ENCODE measurements around the gene PSME2.
"Not testable (repeated sequence)": the region's sequence is repeated elsewhere in the genome, so short reads cannot be mapped to it uniquely, and the experiment has no call there.

PSME2 gene

GRCh38 chr14:24108336-24108874 lies 38.0 kb downstream of the PSME2 start:
- H3K4me3 ChIP-seq (ENCODE audit: low read depth, low read length) = no peak overlapping the region
- no peak for TF ChIP-seq CTCF (IDR thresholded peaks at IDR 0.05; ENCODE audit: low read depth, low read length)

GRCh38 chr14:24106672-24107271 lies 39.6 kb downstream of the PSME2 start:
- no peak for TF ChIP-seq CTCF (IDR thresholded peaks at IDR 0.05; ENCODE audit: low read depth, low read length)

GRCh38 chr14:24105609-24106239 lies 40.7 kb downstream of the PSME2 start:
- H3K4me3 ChIP-seq (ENCODE audit: low read depth, low read length) = not testable (repeated sequence)

More at GRCh38 chr14:24106672-24107271, 39.6 kb downstream of the PSME2 start:
- H3K4me3 ChIP-seq (ENCODE audit: low read depth, low read length) = no peak overlapping the region

- TF ChIP-seq CTCF (IDR thresholded peaks at IDR 0.05; ENCODE audit: low read depth, low read length) = no peak
- no peak overlapping the region for H3K4me3 ChIP-seq (ENCODE audit: low read depth, low read length)
These were observed 43.0 kb downstream of the PSME2 start for GRCh38 chr14:24103451-24103850.

GRCh38 chr14:24102357-24103048 lies 43.9 kb downstream of the PSME2 start:
- TF ChIP-seq CTCF (IDR thresholded peaks at IDR 0.05; ENCODE audit: low read depth, low read length) = no peak

GRCh38 chr14:24100982-24101494 lies 45.4 kb downstream of the PSME2 start:
- TF ChIP-seq CTCF (IDR thresholded peaks at IDR 0.05; ENCODE audit: low read depth, low read length) = no peak
- no peak overlapping the region for H3K4me3 ChIP-seq (ENCODE audit: low read depth, low read length)

More at GRCh38 chr14:24102357-24103048, 43.9 kb downstream of the PSME2 start:
- H3K4me3 ChIP-seq (ENCODE audit: low read depth, low read length) = no peak overlapping the region

GRCh38 chr14:24100197-24100981 lies 46.0 kb downstream of the PSME2 start:
- TF ChIP-seq CTCF (IDR thresholded peaks at IDR 0.05; ENCODE audit: low read depth, low read length) = no peak
- no peak overlapping the region for H3K4me3 ChIP-seq (ENCODE audit: low read depth, low read length)

Data from WI38 (cell line).